GM19463 (cell line): Measurements from ENCODE around the gene IVD.

Source experiments
- ATAC-seq: cut with Tn5 transposase; IDR thresholded peaks from one replicate; pipeline ENCODE4 v1.9.1; 2021; ENCODE audit warnings: mild to moderate bottlenecking, moderate library complexity; ENCODE audit not compliant: unreplicated experiment

IVD gene

DNA sequence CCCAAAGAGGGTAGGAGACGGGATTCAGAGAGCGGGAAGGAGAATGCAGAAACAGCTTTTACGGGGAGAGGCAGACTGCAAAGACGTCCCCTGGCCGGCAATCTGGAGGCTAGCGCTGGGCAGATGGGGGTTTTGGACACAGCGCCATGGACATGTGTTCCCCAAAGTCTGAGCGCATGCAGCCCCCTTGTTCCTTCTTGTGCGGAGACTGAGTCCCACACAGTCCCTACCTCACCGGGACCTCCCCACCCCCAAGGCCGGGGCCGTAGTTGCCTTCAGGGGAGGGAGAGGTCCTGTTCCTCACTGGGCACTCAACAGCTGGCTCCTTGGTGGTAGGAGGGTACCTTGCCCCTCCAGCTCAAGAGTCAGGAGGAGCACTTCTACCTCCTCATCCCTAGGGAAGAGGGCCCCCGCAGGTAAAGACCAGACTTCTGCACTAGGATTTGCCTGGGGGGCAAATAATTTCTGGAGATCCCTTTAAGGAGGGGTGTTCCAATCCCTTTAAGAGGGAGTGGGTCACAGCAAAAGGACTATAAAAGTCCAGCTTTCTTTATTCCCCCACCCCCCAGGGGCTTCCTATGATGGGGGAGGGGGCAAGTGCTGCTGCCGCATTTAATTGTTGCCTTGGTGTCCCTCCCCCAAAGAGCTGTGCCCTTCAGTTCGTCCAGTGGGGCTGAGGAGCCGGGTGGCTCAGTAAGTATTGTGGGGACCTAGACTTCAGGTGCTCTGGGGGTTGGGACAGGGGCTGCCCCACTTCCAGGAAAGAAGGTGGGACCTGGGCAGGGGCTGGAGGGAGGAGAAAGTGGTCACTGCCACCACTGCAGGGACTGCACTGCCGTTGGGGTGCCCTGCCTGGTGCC lies 31.5 kb downstream of the IVD start:
- no peak for ATAC-seq

DNA sequence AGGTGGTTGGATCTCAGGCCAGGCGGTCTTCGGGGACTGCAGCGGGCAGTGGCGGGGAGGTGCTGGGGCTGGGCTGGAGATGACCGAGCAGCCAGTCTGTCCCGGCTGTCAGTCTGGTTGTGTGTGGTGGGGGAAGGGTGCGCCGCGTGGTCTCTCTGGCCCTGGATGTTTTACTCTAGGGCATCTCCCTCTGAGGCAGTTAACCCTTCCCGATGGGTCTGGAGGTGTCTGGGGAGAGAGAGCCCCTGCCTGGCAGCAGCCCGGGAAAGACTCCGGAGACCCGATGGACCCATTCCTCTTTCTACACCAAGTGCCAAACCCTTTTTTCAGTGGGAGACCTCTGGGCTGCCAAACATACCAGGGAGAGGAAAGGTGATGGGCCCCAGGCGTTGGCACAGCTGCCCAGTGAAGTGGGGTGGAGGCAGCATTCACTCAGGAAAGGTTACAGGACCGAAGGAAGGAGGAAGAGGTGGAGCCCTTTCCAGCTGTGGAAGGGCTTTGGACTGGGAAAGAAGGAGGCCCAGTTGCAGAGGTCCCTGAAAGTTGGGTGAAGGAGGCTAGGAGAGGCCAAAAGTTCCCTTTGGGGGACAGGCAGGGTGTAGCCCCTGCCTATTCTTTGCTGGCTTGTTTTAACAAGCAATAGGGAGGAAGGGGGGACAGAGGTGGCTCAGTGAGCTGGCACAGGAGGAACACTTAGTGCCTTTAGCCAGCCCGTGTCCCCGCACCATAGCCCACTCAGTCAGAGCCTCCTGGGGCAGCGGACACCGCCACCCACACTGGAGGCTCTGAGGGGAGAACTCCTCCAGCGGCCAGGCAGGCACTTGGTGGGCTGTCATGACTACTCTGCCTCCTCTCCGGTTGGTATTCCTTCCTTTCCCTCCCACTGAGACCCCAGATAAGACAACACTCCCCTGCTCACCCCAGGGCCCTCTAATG lies 32.4 kb downstream of the IVD start:
- ATAC-seq, result no peak

DNA sequence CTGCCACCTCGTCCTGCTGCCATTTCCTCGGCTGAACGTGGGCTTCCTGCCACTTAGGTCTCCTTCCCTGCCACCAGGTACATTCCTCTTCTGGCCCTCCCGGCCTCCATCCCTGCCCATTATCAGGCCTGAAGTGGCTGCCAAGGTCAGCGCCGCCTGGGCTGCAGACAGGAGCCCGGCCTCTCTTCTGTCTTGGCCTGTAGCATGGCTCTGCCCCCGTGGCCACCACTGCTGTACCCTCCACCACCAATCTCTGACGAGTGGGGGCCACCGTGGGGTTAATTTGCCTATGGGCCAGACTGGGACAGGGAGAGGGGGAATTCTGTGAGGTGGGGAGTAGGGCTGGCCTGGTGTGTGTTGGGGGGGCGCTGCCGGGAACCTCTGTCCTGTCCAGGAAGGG lies 33.1 kb downstream of the IVD start:
- no peak for ATAC-seq

DNA sequence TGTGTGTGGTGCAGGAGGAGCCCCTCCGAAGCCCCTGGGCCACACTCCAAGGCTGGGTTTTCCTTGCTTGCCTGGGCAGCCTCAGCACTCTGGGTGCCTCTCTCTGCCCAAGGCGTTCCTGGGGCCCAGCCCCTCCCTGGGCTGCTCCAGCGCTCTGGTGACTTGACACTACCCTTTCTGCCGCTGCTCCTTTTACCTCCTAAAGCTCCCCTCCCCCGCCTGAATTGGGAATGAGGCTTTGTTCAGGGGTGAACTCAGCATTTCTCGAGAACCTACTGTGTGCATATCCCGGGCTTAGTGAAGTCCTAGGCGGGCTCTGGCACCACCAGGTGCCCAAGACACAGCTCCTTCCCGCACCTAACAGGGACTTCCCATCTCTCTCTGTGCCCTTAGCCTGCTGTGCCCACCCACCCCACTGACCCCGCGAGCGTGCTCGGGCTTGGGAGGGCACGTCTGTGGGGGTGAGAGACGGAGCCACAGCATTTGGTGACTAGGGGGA lies 33.9 kb downstream of the IVD start:
- ATAC-seq, result no peak

DNA sequence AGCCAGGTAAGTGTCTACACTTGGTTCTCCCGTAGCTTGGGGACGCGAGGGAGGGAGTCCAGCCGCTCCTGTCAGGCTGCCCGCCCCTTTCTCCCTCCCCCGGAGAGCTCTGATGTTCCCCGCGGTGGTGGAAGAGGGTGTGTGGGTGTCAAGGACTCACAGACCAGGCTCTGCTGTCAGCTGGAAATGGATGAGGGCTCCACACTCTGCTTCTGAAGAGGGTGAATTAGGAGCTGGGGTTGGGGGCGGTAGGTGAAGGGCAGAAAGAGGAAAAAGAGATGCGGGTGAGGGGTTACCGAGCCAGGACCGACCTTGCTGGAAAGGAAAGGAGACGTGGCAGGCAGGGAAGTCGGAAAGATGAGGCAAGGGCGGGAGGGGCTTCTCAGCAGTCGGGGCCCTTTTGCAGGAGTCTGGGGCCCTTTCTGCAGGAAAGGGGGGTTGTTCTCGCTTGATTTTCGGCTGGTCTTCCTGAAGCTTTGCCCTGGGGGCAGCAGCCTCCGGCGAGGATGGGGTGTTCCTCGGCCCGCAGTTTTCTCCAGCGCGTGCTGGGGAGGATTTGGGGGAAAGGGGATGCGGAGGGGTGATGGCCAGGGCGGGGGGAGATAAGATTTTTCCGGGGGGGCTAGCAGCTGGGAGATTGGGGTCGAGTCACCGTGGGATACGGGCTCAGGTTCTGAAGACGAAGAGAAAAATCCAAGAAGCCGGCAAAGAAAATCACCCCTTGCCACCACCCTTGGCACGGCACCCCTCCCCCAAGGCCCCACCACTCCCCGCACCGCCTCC lies 34.6 kb downstream of the IVD start:
- ATAC-seq, result no peak

DNA sequence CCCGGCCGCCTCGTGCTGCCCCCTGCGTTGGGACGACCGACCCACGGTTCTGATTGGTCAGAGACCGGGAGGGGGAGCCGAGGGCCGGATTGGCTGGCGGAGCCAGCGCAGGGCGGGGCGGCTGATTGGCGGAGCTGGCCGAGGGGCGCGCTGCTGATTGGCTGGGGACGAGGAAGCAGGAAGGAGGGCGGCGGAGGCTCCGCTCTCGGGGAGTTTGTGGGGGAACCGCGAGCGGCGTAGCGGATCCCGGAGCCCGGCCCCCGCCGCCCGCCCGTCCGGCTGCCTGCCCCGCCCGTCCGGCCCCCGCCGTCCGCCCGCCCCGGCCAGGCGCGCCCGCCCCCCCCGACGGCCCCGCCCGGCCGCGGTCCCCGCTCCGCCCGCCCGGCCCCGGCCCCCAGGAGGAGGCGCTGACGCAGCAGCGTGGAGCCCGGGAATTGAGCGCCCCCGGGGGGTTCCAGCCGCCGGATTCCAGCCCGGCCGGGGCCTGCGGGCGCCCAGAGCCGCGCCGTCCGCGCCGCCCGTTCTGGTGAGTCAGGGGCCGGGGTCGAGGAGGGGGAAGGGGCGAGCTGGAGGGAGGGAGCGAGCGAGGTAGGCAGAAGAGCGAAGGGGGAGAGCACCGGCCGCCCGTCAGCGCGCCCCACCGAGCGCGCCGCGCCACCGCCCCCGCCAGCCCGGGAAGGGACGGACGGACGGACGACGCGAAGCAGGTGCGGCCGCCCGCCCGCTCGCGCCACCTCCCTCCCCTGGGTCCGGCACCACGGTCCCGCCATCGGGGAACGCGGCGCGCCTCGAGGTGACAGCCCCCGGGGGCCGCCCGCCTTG lies 35.4 kb downstream of the IVD start, which contains the start of gene BAHD1:
Gene BAHD1, plus strand, starts transcription at position 211 of the 822 bp plus-strand sequence. CDS start 17,512 bp downstream, outside the sequence.
- ATAC-seq, result peak; percentile 90

DNA sequence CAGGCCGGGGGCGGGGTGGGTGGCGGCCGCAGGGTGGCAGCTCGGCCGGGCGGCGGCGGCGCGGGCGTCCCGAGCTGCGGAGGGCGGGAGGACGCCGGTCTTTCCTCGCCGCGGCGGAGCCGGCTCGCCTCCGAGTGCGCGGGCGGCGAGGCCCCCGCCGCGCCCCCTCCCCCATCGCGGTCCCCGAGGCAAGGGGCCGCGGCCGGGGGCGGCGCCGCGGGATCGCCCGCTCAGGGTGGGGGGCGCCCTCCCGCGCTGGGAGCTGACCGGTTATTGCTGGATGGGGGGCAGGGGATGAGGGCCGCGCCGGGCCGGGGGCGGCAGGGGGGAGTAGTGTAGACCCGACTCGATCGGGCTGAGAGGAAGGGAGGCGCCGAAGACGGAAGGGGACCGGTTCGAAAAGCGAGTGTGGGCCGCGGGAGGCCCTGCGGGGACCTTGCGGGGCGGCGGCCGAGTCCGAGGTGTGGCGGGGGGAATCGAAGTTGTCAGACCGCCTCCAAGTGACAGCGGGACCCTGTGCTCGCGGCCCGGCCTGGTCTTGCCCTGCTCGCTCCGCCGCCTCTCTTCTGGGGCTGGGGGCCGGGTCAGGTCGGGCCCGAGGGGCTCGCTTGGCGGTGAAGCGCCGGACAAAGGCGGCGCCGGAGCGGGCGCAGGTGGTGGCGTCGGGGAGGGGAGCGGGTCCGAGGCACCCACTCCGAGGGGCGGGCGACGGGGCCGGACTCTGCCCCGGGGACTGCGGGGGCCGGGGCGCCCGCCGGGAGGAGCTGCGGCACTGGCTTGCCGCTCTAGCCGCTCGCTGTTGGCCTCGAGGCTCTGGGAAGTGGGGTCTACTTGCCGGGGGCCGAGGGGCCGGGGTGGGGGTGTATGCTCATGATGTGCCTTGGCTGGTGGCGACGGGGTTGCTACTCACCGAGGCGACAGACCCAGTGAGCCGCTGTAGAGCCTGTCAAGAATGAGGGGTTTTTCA lies 36.3 kb downstream of the IVD start:
- peak; percentile 8 for ATAC-seq

DNA sequence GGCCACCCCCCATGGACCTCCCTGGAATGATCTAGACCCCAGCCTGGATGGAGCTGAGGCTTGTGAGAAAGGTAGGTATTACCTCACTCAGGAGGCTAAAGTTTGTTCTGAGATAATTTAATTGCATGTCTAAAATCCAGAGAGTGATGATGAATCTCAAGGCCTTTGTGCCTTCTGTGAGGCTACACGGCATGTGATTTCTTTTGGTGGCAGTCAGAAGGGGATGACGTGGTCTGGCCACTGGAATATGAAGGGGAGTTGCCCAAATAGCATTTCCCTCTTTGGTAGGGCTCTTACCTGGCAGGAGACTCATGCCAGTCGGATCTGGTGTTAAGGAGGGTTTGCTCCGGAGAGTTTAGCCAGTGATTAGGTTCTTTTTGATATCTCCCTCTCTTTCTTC lies 37.7 kb downstream of the IVD start:
- ATAC-seq, result no peak

DNA sequence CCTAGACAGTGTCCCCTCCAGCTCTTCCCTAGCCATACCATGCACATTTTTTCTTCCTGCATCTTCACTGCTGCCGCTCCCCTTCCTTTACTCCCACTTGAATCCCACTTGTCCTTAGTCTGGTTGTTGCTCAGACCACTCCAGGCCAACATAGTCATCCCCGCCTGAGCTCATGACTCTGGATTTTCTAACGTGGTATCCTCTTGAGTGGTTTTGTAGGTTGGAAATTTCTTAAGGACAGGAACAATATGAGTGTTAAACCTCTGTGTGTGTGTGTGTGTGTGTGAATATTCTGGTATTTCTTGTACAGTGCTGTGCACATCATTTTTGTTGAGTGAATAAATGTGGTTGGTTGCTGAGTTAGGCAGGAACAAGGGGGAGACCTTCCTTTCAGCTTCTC lies 38.3 kb downstream of the IVD start:
- no peak for ATAC-seq

DNA sequence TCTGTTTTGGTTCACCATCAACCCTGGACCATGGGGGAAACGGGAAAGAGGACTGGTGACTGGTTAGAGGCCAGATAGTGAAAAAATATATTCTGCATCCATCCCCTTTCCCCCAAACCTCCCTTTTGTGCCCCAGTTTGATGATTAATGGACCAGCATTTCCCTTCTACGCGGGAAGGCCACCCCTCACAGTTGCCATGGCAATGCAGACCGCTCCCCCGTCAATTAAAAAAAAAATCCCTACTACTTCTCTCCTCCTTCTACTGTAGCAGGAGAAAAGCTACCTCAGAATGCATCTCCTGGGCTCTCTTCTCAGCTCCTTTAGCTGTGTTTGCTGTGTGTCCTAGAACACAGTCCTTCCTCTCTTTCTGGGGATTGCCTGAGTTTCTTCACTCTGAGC lies 39.1 kb downstream of the IVD start:
- ATAC-seq, result no peak

DNA sequence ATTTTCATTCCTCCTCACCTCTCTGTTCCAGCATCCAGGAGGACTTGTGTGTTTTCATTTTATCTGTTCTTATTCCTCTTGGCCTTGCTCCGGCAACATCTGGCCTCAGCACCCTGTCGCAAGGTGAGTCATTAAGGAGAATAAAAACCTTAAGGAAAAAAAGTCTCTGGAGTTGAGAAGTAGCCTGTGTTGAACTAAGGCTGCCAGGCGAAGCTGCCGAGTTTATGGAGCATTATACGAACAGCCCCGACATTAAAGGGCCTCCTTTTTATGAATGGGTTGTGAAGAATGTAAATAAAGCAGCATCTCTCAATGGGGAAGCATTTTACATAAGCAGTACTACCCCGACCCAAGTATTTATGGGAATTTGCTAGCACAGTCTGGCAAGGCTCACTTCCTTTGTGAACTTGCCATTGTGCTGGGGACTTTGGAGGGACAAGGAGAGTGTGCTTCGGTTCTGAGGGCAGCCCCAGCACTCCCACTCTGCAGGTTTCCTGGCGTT lies 39.9 kb downstream of the IVD start:
- ATAC-seq, result no peak

DNA sequence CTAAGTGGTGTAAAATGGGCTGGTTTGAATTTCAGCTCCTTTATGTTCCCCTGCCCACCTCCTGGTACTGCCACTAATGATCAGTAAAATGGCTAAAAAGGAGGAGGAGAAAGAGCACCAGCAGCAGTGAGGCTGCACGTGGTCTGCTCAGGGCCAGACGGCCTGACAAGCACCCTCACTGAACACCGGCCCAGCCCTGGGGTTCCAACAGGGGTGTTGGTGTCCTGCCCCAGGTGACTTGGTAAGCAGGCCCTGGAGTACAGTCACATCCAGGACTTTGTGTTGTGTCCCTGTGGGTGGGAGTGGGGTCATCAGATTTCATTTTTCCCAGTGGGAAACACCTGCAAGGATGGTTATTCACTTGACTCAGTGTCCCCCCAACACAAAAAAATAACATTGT lies 40.5 kb downstream of the IVD start:
- no peak for ATAC-seq

DNA sequence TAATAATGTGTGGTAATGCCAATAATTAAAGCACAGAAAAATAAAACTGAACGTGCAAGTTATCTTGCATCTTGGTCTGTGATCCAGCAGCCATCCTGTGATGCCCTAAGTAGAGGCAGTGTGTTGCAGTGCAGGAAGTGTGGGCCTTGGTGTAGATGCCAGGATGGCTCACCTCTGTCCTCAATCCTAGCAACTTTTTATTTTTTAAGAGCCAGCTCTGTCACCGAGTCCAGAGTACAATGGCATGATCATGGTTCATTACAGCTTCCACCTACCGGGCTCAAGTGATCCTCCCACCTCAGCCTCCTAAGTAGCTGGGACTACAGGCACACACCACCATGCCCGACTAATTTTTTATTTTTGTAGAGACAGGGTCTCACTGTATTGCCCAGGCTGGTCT lies 42.8 kb downstream of the IVD start:
- no peak for ATAC-seq

DNA sequence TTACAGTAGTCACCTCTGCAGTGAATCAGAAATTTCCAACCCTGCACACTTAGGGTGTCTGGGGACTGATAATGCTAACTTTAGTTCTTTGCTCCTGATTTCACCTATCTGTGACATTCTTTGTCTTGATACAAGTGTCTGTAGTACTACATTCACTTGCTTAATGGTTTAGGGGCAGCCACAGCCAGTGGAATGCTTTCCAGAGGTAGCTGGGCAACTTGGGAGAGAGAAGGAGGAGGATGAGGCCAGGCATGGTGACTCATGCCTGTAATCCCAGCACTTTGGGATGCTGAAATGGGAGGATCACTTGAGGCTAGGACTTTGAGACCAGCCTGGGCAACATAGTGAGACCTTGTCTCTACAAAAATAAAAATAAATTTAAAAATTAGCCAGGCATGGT lies 43.7 kb downstream of the IVD start:
- ATAC-seq, result no peak

DNA sequence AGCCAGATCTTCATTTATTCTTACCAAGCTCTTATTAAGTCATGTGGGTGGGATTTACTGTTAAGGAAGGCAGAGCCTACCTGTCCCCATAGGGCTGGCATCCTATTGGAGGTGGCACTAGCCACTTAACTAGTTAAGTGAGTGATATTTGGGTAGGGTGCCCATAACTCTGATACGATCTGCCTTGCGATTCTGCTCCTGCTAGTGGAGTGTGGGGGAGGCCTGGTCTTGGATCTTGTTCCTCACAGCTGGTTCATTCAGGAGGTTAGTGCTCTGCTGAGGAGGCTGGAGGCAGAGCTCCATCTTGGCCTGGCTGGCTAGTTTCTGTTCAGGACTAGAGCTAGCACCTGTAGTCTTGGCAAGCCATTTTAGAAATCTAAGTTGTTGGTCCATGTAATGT lies 44.5 kb downstream of the IVD start:
- no peak for ATAC-seq

DNA sequence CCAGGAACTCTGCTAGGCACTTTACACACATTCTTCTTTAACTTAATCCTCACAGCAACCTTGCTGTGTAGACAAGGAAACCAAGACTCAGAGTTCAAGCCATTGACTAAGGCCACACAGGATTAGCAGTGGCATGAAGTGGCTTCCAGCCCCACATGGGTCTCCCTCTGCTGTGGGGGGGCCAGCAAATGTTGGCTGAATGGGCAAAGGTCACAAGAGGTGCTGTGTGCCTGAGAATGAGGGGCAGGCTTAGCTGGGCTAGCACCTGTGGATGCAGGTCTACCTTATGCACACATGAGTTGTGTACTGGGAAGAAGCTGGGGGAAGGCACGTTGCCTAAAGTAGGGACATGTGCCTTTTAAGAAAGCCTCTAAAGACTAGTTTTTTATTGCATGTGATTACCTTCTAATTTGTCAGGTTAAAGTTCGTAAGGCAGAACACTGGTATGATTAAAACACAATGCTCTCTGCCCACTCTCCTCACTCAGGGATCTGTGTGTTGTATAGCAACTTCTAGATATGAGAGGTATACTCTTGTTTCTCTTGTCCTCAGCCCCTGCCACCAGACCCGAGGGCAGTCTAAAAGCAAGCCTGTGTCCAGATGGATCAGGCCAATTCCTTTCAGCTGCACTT lies 46.0 kb downstream of the IVD start:
- no peak for ATAC-seq

DNA sequence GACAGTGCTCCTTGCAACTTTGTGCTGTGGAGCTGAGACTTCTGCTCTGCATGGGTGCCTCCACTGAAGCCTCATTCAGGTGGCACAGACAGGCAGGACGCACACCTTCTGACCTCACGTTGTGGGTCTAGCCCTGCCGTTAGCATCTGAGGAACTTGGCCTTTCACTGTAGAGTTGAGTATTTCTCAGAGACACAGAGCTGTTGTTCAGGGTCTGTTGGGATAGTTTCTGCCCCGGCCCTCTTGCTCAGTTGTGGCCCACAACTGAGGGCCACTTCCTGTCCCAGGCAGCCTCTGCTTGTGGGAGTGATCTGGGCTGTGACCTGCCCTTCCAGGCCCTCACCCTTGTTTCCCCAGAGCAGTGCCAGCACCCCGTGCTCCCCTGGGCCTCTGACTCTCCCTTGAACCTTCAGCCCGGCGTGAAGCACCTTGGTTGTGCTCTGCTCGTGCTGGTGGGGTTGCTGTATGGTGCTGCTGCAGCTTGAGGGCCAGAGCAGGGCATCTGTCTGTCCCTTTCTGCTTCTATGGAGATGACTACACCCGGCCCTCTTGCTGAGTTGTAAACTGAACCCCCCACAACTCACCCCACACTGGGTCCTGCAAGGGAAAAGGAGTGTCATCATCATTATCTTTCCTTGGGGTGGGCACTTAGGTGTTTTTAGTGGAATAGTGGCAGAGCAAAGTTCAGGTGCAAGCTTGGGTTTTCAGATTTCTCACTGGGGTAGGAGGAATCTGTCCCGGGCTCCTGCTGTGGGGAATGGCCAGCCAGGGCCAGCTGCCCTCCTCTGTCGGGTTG lies 46.9 kb downstream of the IVD start:
- ATAC-seq, result no peak
